GM18867 (cell line): Measurements from ENCODE around the gene SIT1.
"Not testable (repeated sequence)": the region's sequence is repeated elsewhere in the genome, so short reads cannot be mapped to it uniquely, and the experiment has no call there.

Experiments
- ATAC-seq: cut with Tn5 transposase; IDR thresholded peaks from one replicate; pipeline ENCODE4 v1.9.1; 2021; ENCODE audit warnings: mild to moderate bottlenecking, moderate library complexity; ENCODE audit not compliant: unreplicated experiment

SIT1 gene

GRCh38 chr9:35639225-35639624 is 11.5 kb downstream of the SIT1 start:
- not testable (repeated sequence) for ATAC-seq

- ATAC-seq, result not testable (repeated sequence)
Observed at GRCh38 chr9:35638751-35639150, 12.0 kb downstream of the SIT1 start.

DNA sequence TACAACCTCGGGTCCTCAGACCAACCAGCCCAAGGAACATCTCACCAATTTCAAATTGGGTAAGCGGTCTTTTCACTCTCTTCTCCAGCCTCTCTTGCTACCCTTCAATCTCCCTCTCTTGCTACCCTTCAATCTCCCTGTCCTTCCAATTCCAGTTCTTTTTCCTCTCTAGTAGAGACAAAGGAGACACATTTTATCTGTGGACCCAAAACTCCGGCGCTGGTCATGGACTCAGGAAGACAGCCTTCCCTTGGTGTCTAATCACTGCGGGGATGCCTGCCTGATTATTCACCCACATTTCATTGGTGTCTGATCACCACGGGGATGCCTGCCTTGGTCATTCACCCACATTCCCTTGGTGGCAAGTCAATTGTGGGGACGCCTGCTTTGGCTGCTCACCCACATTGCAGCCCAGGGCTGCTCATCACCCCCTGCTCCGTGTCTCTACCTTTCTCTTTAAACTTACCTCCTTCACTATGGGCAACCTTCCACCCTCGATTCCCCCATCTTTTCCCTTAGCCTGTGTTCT is 13.2 kb downstream of the SIT1 start:
- not testable (repeated sequence) for ATAC-seq

GRCh38 chr9:35636877-35637246 is 13.9 kb downstream of the SIT1 start:
- not testable (repeated sequence) for ATAC-seq

- no peak for ATAC-seq
Observed at GRCh38 chr9:35636135-35636876, 14.4 kb downstream of the SIT1 start.

DNA sequence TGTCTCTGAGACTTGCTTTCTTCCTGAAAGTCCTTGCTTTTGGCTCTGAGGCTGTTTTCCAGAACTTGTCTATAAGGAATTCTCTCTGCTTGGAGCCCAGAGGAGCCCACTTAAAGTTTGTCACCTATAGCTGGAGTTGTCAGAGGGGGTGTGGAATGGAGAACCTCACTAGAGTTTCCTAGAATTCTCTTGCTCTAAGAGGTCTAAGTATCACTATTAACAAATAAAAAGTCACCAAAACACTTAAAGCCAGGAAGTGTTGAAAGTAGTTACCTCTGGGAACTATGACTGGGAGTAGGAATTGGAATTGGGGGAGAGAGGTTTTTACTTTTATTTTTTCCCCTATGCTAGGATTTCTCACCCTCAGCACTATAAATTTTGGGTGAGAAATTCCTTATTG is 15.0 kb downstream of the SIT1 start:
- no peak for ATAC-seq

DNA sequence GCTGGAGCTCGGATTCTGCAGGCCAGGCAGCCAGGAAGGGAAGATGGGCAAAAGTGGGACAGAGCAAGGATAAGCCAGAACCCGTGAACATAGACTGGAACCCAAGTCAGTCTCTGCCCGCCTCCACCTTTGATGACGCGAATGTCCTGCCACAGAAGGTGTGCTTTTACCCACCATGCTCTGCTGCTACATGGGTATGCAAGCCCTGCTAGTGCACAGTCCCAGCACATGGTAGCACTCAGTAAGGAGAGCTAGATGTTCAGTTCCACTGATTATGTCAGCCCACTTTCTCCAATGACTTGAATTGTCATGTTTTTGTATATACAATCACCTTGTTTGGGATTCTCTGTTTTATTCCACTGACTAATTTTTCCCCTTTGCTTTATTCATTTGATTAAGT is 21.1 kb downstream of the SIT1 start:
- ATAC-seq, result no peak

DNA sequence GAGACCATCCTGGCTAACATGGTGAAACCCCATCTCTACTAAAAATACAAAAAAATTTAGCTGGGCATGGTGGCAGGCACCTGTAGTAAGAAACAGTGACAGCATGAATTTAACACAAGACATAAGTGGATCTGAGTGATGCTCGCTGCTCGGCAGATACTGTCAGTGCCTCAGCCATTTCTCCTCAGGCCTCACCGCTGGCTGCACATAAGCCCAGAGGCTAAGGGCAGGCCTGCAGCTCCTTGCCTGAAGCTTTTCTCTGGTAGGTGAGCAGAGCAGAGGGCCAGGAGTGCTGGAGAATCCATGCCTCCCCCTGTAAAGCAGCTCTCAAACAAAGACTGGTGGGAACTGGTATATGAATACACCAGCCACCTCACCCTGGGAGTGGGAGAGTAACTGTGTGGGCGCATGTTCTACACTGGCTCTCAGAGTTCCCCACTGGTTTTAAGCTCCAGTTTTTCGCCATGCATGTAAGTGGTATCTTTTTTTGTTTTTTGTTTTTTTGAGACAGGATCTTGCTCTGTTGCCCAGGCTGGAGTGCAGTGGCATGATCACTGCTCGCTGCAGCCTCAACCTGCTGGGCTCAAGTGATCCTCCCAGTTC is 22.2 kb downstream of the SIT1 start:
- ATAC-seq, result no peak

- no peak for ATAC-seq
Observed at GRCh38 chr9:35627575-35627974, 23.2 kb downstream of the SIT1 start.

DNA sequence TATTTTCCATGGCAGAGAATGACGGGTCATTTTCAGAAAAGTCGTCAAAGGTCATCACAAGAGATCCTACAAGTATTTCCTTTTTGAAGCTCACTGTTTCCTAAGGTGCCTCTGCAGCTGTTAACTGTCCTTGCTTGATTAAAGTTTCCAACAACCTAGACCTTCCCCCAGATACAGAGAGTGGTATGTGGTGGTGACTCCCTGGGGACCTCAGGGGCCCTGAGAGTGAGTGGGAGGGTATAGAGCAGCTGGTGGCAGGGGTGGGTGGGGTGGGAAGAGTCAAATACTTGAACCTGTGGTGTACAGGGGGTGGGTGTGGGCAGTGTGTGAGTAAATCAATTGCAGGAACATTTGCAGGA is 31.0 kb downstream of the SIT1 start:
- ATAC-seq, result peak; percentile 50

- ATAC-seq, result peak; percentile 51
Observed at GRCh38 chr9:35618854-35619799, 31.6 kb downstream of the SIT1 start.

DNA sequence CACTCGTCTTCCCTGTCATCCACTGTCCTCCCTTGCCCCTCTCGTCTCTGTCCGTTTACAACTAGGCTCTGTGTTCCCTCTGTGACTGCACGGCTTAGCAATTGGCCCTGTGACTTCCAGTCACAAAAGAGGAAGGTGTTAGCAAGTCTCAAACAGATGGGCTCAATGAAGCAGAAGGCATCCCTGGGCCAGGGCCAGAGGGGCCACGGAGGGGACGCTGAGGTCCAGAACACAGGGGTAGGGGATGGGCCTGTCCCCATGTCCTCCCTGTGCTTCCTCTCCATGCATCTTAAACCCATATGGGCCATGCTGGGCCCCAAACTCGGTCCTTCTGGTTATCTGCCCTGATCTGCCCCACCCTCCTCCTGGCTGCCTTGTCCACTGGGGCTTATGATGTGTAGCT is 32.4 kb downstream of the SIT1 start, which contains the start of gene CD72:
CD72 (minus strand) TSS at position 89 of the 403 bp plus-strand sequence. CDS start 110 bp downstream, outside the sequence.
- ATAC-seq, result no peak

- no peak for ATAC-seq
Observed at GRCh38 chr9:35617548-35617947, 33.2 kb downstream of the SIT1 start.

DNA sequence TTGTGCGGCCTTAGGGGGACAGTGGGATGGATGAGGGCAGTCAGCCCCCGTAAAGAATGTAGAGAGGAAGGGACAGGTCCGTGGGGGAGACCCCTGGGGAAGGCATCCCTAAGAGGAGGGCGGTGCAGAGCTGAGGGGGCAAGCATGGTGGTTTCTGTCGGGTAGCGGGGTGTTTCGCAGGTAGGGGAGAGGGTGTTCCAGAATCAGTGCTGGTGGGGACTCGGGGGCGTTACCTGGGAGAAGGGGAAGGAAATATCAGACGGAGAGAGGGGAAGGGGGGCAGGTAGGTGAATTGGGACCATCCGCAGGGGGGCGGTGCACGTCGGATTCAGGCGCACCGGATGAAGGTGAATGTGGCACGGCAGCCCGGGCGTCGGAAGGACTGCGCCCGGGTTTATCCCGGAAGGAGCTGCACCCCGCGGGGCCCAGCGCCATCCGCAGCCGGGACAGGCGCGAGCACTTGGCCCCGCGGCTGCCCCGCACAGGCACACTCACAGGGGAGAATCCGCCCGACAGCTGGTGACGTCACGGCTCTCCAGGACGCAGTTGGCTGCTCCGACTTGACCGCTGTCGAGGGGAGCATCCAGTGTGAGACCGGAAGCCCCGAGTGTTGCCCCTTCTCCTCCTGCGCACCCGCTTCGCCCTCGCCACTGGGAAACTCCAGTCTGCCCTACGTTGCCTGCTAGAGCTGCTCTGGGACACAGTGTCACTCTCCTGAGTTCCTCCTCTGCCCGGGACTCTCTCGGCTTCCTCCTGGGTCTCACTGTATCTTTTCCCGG is 33.9 kb downstream of the SIT1 start:
- peak; percentile 34 for ATAC-seq

GRCh38 chr9:35615981-35616680 is 34.6 kb downstream of the SIT1 start:
- ATAC-seq, result no peak

- no peak for ATAC-seq
Observed at GRCh38 chr9:35612843-35613242, 37.9 kb downstream of the SIT1 start.

- ATAC-seq, result not testable (repeated sequence)
Observed at GRCh38 chr9:35612066-35612465, 38.7 kb downstream of the SIT1 start.

- peak; percentile 68 for ATAC-seq
Observed at GRCh38 chr9:35611230-35611797, 39.4 kb downstream of the SIT1 start.

- no peak for ATAC-seq
Observed at GRCh38 chr9:35609820-35610163, 40.9 kb downstream of the SIT1 start.
